ENCODE measurements around the gene SLC12A9.
A peak's percentile ranks its signal among the peaks of the same experiment; 100 is the strongest.

DNA sequence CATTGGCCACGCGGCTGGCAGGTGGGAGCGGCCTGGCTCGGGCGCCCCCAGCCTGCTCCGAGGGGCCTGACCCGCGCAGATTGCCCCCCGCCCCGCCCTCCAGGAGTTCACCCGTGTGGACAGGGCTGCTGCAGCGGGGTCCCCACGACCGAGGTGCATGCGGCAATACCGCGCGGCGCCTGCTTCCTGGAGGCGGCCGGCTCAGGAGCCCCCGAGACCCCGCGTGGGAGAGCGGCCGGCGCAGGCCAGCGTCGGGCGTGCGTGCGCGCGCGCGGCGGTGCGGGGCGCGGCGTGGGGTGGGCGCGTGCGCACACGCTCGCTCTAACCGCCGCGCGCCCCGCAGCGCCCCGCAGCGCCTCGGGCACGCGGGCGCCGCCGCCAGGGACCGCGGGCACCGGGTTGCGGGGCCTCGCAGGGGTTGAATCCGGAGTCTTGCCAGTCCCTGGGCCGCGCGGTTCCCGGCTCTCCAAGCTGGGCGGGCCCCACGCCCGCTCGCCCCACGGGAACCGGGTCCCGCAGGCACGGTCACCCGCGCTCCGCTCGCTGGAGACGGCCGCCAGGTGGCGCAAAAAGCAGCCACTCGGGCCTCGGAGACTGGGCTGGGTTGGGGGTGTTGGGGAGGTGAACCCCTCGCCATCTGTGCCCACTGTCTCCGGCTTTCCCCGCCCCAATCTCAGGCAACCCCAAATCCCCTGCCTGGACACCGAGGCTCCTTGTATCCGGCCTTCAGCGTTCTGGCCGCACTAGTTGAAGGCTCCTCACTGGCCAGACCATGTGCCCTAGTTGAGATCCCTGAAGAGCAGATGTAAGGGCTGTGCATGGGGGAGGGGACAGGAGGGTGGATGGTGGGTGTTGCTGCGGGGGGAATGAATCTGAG lies 44.5 kb downstream of the SLC12A9 start:
- TF ChIP-seq, protein P1, sequence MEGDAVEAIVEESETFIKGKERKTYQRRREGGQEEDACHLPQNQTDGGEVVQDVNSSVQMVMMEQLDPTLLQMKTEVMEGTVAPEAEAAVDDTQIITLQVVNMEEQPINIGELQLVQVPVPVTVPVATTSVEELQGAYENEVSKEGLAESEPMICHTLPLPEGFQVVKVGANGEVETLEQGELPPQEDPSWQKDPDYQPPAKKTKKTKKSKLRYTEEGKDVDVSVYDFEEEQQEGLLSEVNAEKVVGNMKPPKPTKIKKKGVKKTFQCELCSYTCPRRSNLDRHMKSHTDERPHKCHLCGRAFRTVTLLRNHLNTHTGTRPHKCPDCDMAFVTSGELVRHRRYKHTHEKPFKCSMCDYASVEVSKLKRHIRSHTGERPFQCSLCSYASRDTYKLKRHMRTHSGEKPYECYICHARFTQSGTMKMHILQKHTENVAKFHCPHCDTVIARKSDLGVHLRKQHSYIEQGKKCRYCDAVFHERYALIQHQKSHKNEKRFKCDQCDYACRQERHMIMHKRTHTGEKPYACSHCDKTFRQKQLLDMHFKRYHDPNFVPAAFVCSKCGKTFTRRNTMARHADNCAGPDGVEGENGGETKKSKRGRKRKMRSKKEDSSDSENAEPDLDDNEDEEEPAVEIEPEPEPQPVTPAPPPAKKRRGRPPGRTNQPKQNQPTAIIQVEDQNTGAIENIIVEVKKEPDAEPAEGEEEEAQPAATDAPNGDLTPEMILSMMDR (IDR thresholded peaks at IDR 0.05) = peak in 2 of 3 donors; percentile 67 to 77
- TF ChIP-seq POLR2AphosphoS5 (IDR thresholded peaks at IDR 0.05) (no peak), POLR2A (IDR thresholded peaks at IDR 0.05) (no peak)
